Measurements from ENCODE around the gene MRPL10.
A peak's percentile ranks its signal among the peaks of the same experiment; 100 is the strongest.

MRPL10 gene

DNA sequence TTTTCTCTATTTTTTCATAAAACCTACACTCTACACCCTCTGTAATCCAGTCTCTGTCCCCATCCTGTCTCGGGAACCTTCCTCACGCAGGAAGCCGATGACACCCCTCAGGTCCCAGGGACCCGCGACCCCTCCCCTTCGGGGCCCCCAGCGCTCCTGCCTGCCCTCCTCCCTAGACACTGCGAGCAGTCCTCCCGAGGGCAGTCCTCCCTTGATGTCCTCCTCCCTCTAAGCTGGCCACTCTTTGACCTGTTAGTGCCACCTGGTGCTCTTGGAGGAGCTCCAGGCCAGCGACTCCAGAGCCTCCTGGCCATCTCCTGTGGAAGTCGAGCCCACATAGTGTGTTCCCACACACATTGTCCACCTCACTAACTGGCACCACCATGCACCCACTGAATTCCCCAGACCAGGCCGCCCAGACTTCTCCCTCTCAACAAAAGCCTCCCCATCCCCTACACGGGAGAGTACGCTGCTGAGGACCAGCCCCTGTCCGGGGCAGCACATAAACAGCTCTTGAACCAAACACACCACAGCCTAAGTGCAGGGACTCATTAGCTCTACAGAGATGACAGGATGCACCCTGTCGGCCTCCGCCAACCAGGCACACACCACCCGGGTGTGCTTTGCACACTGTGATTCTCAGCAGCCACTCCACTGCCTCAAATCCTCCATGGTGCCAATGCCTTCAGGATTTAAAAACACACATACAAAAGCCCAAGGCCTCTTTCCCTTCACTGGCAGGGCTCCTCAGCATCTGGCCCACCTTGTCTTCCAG lies 19.0 kb downstream of the MRPL10 start:
- DNase-seq = no peak

DNA sequence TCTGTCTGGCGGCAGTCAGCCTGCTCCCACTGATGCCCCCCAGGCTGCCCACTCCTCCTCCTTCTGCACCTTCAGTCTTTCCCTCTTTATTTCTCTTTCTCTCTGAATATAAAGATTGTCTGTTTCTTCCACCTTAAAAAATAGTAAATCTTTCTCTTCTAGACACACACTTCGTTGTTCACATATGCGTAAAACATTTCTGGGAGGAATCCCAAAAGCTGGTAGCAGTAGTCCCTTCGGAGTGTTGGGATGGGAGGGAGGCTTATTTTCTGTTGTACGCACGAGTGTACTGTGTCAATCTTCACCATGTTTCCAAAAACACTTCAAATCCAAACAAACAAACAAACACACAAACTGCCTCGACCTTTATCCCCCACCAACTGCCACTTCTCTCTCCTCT lies 19.6 kb downstream of the MRPL10 start:
- no peak for DNase-seq

DNA sequence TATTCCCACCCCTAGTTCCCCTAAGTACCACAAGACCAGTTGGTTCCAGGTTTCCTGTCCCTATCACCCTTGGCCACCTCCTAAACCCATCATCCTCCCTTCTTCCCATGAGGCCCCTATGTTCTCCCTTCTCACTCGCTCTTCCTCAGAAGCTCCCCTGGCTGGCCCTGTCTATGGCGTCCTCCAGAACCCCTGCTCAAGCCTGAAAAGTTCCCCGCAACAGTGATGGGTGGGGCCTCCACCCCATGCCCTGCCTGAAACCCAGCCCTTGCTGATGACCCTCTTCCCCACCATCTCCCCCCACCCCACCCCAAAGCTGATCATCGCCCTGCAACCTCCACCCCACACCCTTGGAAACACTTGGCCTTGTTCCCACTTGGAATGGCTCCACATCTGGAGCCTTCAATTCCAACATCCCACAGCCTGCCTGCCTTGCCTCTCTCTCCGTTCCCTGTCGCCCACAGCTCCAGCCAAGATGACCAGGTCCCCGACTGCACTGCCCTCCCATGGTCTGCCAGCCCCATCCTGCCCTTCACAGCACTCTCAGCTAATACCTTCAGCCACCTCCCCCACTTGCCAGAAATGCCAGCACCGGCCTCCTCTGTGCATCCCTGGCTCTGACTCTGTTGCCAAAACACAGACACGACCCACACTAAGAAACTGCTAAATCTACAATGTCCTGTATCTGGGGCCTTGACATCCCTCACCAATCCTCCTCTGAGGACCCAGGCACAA lies 20.3 kb downstream of the MRPL10 start:
- DNase-seq = no peak

DNA sequence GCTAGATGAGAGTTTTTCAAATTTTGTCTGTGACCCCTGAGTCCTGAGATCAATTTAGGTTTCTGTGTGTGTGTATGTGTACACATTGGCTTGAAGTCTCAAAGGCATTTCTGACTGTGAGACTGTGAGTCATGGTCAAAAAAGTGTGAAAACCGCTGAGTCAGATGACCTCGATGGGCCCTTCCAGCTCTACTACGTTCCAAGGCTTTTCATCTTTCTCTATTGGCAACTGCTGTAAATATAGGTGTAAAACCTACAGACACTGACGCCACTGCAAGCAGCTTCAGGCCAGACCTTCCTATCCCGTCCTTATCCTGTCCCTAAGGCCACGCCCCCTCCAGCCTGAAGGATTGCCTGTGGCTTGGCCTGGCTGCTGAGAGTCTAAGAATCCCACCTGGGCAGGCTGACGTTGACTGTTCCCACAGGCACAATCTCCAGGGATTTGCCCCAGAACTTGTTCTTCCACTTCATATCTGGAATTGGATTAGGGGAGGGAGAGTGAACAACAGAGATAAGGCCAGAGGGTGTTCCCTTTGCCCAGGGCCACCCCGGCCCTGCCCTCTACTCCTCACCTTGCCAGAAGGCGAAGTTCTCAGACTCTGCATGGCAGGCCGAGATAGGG lies 21.0 kb downstream of the MRPL10 start:
- peak in 1 of 5 experiments; percentile 64 for DNase-seq

DNA sequence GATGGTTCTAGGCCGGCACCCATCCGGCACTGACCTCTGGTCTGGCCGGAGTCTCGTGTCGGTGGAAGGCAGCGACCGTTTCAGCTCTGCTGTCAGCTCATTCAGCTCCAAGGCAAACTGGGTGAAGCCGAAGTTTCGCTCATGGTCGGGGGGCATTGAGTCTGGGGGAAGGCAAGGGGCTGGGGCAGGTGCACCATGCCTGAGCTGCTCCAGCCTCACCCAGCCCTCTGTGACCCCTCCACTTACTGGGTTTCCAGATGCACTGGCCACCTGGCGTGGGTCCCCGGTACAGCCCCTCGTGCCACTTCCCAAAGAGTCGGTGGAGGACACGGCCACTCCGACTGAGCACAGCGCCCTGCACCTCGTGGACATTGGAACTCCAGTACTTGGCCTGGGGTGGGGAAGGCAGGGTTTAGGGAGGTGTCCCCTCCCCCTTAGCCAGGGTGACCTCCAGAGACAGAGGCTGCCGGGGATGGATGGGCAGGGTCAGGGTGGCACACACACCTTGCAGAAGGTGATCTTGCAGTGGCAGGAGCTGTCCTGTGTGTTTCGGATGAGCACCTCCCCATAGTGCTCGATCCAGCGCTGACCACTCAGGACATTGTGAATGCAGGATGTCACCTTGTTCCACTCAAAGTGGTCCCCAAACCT lies 22.4 kb downstream of the MRPL10 start:
- DNase-seq = no peak

DNA sequence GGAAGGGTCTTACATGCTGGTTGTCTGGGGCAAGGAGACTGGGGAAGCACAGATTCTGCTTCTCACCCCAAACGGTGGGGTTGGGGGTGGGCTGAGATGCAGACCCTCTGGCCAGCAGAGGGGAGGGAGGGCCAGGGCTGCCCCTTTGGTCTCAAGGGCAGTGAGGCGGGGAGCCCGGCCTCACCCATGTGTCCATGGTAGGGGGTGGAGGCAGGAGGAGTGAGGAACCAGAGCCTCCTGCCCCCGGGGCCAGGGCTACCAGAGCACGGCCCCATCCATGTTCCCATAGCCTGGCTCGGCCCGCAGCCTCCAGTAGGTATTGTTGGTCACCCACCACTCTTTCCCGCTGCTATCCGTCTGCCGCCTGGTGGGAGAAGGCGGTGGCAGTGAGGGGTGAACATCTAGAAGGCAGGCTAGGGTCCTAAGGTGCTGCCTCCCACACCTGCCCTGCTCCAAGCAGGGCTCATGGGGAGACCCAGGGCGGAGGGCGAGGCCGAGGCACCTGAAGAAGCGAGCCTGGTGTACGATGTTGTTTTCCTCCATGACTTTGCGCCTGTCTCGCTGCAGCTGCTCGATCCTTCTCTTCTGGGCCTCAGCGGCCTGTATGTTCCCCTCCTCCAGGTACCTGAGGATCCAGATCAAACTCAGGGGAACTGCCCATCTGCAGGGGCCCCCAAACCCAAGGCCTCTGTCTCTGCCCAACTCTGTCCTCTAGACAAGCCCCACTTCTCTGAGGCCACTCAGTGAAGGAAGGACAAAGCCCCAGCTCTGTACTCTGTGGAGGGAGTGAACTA lies 23.1 kb downstream of the MRPL10 start:
- no peak for DNase-seq

DNA sequence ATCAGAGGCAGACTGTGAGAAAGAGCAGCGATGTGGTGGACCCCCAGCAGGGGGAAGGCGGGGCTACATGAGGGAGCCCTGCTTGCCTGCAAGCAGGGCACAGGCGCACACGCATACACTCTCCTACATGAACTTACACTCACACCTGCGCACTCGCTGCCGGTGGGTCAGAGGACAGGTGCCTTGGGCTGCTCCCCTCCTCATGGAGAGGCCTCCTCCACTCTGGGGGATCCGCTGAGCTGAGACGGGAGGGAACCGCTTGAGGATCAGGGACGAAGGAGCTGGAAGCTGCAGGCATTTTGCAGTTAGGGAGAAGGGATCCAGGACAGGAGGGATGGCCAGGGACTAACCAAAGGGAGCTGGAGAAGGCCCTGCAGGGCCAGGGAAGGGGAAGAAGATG lies 23.9 kb downstream of the MRPL10 start:
- DNase-seq = no peak

DNA sequence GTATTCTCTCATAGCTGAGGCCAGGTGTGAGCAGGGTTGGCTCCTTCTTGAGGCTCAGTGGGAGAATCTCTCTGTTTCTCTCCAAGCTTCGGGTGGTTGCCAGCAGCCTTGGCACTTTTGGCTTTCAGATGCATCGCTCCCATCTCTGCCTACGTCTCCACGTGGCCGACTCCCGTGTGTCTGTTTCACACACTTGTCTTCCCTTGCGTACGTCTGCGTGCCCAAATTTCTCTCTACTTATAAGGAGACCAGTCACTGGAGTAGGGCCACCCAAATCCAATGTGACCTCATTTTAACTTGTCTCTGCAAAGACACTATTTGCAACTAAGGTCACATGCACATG lies 24.5 kb downstream of the MRPL10 start:
- no peak for DNase-seq

DNA sequence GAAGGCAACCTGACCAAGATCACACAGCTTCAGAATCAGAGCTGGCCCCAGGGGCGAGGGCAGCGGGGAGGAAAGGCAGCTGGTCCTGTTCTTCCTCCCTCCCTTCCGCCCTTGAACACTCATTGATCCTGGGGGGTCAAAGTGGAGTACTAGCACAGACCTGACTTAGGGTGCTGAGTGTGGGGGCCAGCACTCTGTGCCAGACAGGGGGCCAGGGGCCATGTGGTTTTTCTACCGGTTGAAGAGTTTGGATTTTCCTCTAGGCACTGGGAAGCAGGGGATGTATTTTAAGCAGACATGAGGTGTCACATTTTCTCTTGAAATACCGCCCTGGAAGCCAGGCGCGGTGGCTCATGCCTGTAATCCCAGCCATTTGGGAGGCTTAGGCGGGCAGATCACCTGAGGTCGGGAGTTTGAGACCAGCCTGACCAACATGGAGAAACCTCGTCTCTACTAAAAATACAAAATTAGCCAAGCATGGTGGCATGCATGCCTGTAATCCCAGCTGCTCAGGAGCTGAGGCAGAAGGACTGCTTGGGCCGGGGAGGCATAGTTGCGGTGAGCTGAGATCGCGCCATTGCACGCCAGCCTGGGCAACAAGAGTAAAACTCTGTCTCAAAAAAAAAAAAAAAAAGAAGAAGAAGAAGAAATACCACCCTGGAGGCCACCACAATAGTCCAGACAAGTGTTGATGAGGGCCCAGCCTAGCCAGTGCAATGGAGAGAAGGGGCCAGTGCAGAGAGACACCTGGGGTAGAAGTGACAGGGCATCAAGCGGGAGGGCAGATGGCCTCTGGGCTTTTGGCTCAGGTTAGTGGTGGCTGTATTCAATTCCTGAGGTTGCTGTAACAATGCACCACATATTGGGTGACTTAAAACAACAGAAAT lies 25.1 kb downstream of the MRPL10 start:
- no peak for DNase-seq

DNA sequence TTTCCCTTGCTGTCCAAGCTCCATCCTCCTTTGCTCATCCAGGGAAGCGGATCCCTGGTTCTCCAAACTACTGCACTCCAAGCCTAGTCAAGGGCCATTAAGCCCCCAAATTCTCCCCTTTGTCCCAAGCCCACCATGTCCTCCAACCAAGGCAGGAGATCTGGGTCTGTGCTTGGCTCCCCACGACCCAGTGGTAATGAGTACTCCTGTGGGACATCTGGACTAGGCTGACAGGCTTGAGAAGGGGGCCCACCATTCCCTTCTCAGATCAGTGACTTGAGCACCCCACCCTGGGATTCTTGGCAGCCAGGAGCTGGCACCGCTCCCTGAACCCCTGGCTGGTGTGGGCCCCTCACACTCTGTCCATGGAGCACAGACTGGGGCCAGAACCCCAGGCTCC lies 26.9 kb downstream of the MRPL10 start:
- no peak for DNase-seq

DNA sequence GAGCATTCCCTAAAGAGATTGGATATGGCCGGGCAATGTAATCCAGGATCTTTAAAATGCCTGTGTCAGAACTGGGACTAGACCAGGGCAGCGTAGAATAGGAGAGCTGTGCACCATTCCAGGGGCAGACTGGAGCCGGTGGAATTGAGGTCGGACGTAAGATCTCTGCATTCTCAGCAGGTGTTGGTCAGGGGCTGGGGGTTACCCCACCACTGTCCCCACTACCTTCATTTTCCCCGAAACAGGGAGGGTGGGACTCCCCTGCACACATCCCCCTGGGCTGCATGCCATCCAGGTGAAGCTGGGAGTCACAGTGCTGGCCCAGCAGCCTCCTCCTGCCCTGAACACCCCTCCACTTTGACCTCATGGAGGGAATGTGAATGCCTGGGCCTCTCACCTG lies 27.6 kb downstream of the MRPL10 start:
- no peak for DNase-seq

DNA sequence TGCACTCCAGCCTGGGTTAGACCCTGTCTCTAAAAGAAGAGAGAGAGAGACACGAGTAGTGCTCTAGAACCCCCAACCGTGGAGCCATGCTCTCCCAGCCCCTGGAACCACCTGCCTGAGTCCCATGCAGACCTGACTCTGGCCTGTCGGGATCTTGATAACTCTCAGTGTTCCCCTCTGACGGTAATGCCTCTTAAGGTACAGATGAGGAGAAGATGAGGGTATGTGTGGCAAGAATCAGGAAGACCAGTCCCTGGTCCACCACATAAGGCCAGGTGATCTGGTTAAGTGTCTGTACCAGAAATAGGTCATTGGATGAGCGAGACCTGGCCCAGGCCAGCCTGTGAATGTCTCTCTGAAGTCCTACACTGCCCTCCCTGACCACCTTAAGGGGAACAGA lies 28.1 kb downstream of the MRPL10 start:
- no peak for DNase-seq

DNA sequence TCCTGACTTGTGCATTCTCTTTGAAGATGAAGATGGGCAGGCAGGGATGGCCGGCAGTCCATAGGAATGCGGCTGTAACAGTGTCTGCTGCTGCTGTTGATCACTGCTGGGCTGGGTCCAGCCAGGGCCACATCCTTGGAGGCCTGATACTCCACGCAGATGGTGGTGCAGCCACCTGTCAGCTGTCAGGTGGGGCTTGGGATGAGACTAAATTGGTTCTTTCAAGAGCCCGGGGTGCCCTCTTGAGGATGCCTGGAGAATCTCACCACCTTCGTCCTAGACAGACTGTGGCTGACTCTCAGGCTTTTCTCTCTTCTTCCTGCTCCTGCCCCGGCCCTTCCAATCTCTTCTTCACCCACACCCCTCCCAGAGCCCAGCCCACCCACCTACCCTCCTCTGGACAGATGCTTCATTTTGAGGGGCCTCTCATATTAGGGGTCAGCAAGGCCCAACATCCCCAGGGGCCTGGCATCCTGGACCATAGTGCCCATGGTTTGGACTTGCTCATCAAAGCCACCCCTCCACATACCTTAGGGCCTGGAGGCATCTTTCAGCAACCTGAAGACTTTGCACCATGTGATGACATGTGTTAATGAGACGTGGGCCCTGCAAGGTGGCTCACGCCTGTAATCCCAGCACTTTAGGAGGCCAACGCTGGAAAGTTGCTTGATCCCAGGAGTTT lies 28.9 kb downstream of the MRPL10 start:
- DNase-seq = peak in 4 of 5 experiments; percentile 30 to 58 (median 35)

DNA sequence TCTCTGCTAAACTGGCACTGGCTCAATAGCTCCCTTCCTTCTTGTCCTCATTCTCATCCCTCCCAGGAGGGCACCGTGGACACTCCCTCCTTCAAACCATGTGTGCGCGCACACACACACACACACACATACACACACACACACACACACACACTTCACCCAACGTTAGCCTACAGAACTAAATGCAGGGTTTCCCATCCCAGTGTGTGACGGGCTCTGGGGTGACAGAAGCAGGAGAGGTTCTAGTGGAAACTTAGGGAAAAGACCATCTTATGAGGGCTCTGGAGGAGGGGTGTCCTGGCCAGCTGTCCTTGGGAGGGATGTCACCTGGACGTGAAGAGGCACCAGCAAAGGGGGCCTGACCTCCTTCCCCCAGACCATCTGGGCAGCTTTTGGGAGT lies 29.4 kb downstream of the MRPL10 start:
- no peak for DNase-seq

DNA sequence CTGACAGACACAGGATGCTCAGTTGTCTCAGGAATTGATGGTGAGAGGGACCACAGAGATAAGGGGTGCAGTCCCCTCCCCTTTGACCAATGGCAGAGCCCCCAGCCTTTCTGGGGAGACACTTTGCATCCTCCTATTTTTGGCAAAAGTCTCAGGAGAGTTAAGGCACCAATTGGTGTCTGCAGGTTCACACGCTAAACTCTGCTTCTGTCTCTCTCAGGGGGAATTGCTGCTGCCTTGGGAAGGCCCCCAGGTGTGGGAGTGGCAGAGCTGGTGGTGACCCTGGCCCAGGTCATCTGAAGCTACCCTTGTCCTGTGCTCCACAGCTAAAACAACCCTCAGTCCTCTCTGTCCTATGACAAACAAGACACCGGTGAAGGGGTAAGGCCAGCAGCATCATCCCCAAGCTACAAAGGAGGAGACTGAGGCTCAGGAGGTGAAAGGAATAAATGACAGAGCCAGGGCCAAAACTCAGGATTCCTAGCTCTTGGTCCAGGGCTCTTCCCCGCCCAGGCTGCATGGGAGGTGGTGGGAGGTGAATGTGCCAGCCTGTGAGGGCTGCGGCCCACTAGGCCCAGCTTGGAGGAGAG lies 30.1 kb downstream of the MRPL10 start:
- DNase-seq = no peak

DNA sequence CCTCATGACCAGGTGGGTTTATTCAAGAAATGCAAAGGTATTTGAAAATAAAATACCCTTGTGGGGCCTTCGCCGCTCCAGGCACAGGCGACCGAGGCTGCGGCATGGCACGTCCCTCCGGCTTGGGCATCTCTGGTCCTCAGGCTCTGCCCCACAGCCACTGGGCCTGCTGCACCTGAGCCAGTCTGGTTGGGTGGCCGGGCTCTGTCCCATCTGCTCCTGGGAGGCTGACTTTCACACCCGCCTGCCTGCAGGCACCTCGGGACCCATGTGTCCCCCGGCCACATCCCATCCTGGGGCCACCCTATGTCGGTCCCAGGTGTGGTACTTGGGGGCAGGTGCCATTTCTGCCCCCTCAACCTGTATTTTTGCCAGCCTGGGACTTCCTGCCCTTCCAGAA lies 30.7 kb downstream of the MRPL10 start:
- no peak for DNase-seq

DNA sequence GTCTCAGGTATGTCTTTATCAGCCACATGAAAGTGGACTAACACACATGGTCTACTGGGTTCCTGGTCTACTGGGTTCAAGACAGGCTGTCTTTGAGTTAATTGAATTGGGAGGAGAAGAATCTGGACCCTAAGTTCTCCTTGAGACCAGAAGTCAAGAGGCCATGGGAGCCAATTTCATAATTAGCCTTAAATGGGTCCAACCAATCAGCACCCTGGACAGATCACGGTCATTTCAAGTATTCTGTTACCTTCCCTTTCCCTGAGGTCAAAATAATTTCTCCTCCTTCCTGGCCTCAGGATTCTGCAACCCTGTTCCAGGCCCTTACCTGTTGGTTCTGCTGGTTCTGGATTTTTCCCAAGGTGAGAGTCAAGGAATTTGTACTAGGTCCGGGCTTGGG lies 33.5 kb downstream of the MRPL10 start:
- DNase-seq = no peak

DNA sequence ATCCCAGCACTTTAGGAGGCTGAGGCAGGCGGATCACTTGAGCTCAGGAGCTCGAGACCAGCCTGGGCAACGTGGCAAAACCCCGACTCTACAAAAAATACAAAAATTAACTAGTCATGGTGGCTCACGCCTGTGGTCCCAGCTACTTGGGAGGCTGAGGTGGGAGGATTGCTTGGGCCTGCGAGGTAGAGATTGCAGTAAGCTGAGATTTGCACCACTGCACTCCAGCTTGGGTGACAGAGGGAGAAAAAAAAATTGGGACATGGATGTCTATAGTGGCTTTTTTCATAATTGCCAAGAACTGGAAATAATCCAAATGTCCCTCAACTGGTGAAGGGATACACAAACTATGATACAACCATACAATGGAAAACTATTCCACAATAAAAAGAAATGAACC lies 38.4 kb downstream of the MRPL10 start:
- no peak for DNase-seq

DNA sequence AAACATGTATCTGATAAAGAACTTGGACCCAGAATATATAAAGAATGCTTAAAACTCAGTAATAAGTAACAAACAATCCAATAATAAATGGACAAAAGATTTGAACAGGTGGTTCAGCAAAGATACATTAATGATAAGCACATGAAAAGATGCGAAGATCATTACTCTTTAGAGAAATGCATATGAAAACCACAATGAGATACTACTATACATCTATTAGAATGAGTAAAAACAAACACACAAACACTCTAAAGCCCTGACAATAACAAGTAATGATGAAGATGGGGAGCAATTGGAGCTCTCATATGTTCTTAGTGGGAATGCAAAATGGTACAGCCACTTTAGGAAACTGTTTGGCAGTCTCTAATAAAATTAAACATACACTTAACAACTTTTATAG lies 38.9 kb downstream of the MRPL10 start:
- DNase-seq = no peak

DNA sequence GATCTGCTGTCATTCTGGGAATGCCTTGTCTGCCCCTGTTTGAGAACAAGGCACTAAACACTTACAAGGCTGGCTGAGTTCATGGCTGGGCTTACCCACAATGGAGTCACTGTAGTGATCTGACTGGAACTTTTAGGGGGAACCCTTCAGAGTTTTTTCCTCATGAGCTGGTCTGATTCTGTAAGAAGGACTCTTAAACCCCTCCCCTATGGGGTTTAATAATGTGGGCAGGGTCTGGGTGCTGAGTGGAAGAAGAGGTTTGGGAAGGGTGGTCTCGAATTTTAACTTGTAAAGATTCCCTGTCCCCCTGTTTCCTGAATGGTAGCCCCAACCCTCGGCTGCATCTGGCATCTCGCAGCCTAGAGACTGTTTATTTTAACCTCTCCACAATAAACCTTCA lies 40.3 kb downstream of the MRPL10 start:
- no peak for DNase-seq

All from T-helper 2 cell (primary cell).